Epithelial cell of prostate (primary cell): Measurements from ENCODE around the gene KLF18.
"Not testable (repeated sequence)": the region's sequence is repeated elsewhere in the genome, so short reads cannot be mapped to it uniquely, and the experiment has no call there.

ENCODE experiments used
- DNase-seq: peaks from one replicate; pipeline ENCODE4 v3.0.0-alpha.2; 2011; ENCODE audit warnings: low read depth, low spot score
- H3K27ac ChIP-seq: fragments of 450-650 bp; 2 replicates; pipeline ENCODE4 v1.5.1; 2017; ENCODE audit warnings: mild to moderate bottlenecking

The KLF18 gene

DNA sequence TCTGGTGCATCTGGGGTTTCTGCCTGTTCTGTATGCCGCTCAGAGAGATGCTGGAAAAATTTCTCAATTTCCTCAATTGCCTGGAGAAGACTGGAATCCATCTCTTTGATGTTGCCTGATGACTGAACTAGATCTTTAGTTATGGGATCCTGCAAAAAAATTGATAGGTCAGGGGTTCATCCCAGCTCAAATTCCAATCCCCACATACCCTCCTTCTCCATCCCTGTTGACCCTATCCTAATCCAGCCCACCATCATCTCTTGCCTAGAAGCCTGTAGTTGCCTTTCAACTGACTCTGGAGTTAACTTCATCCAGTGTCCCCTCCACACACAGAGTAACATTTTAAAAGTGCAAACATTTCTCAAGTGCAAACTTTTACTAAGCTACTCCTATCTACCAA, at the start of gene KLF18:
Gene KLF18, minus strand, starts transcription at position 101 of the 400 bp plus-strand sequence. Its CDS starts 0 bp downstream, at position 101.
- DNase-seq, result no peak
- no peak within 1 kb of the TSS for H3K27ac ChIP-seq

DNA sequence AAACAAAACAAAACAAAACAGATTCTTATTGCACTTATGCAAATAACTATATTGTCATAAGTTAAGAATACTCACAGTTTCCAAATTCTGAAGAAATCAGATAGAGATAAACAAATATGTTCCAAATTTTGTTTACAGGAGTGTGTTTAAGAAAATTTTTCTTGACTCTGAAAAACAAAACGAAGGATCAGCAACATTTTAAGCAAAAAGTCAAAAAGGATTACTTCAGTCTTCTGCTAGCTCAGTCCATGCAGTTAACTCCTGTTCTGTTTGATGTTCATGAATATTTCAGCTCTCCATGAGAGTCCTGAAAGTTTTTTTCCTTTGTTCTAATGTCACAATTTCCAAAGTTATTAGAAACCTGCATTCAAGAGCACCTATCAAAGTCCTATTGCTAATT, 33.2 kb upstream of the KLF18 start:
- no peak for DNase-seq
- no peak overlapping the region for H3K27ac ChIP-seq

DNA sequence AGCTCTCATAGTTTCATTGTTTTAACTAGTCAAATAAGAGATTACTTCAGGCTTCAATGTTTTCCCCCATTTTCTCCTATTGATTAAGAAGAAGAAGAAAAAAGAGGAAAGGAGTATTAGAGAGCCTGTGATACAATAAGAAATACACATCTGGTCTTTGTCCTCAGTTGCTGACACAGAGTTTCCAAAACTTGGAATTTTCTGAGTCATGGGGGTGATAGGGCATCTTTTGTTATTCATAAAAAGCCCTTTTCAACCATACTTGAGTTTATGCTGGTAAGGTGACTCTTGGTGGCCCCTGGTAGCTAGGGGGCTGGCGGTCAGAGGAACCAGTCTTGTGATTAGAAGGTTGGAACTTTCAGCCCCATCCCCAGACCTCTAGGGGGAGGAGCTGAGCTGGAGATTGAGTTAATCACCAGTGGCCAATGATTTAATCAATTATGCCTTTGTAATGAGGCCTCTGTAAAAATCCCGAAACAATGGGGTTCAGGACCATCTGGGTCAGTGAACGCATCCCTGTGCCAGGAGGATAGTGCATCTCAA, 28.9 kb upstream of the KLF18 start:
- H3K27ac ChIP-seq, result no peak overlapping the region
- no peak for DNase-seq

DNA sequence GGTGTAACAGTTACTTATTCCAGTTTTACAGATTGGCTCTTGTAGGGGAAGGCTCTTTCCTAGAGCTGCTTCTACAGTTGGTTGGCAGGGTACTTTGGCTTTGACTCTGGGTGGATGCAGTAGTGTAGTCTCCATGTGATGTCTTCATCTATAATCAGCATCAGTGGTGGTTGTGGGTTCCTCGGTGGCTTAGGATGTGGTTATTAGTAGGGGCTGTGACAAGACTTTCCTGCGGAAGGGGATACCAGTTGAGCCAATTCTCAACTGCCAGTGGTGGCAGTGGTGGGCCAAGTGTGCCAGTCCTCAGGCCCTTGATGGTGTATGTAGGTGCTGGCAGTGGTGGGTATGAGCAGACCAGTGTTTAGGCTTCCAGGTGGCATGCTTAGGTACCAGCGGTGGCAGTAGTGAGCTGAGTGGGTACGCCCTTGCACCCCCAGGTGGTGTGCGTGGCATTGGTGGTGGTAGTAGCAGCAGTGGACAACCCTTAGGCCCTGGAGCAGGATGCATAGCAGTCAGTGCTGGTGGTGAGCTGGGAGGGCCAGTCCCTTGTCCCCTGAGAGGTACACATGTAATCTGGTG, 27.2 kb upstream of the KLF18 start:
- DNase-seq, result no peak
- H3K27ac ChIP-seq, result no peak overlapping the region

DNA sequence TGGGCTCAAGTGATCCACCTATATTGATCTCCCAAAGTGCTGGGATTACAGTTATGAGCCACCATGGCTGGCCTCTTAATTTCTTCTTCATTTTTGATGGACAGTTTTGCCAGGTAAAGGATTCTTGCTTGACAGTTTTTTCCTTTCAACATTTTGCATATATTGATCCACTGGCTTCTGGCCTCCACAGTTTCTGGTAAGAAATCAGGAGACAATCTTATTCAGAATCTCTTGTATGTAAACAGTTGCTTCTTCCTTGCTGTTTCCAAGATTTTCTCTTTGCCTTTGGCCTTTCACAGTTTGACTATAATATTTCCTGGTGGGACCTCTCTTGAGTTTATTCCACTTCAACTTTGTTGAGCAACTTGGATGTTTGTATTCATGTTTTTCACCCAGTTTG, 20.1 kb upstream of the KLF18 start:
- DNase-seq, result no peak

DNA sequence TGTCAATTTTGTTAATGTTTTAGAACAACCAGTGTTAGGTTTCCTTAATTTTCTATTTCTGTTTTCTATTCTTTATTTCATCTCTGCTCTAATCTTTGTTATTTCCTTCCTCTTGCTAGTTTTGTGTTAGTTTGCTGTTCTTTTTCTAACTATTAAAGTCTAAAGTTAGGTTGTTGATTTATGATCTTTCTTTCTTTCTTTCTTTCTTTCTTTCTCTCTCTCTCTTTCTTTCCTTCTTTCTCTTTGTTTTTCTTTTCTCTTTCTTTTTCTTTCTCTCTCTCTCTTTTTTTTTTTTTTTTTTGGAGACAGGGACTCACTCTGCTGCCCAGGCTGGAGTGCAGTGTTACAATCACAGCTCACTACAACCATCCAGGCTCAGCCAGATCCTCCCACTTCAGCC, 17.4 kb upstream of the KLF18 start:
- DNase-seq, result no peak
- no peak overlapping the region for H3K27ac ChIP-seq

More for the DNA sequence above, 20.1 kb upstream of the KLF18 start:
- H3K27ac ChIP-seq, result no peak overlapping the region

DNA sequence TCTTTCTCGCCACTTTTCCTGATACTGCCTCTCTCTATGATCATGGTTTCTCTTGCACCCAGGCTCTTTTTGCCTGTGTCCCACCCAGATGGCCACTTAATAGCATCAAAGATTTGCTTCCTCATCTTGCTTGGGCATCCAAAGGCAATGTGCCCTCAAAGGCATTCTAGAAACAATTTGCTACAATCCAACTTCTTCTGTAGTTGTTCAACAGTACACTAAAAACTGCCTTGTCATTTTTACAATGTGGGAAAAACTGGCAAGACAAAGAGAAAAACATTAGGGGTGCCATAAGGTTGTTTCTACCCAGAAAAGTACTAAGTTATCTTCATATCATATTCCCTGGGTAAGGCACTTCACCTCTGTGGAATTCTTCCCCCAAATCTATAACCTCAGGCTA, 16.5 kb upstream of the KLF18 start:
- no peak for DNase-seq
- no peak overlapping the region for H3K27ac ChIP-seq

DNA sequence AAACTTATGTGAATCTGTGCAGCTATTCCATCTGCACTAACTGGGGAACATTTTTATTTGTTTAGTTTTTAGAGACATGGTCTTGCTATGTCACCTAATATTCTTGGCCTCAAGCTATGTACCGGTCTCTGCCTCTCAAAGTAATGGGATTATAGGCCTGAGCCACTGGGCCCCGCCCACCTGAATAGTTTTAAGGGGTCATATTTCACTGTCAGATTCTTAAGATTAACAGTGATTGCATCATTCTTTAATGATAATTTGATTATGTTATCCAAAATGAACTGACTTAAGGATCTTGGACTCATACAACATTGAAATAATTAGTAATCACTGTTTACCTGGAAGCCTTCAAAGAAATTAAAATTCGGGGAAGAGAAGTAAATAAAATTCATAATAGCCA, 12.6 kb upstream of the KLF18 start:
- H3K27ac ChIP-seq, result peak overlapping the region; percentile 92
- DNase-seq, result no peak

DNA sequence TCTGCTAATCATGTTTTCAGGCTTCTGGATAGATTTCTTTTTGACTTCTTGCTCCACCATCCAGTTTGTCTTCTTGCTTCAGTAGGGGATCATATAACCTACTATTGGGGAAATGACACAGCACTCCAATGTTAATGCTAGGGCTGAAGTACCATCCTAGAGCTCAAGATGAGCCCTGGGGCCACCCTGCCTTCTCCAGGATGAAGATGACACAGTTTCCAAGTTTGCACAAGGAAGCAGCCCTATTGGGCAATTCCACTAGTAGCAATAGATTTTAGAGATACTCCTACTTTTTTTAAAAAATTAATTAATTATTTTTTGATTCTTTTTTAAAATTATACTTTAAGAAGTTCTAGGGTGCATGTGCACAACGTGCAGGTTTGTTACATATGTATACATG, 11.3 kb upstream of the KLF18 start:
- DNase-seq, result no peak
- no peak overlapping the region for H3K27ac ChIP-seq

DNA sequence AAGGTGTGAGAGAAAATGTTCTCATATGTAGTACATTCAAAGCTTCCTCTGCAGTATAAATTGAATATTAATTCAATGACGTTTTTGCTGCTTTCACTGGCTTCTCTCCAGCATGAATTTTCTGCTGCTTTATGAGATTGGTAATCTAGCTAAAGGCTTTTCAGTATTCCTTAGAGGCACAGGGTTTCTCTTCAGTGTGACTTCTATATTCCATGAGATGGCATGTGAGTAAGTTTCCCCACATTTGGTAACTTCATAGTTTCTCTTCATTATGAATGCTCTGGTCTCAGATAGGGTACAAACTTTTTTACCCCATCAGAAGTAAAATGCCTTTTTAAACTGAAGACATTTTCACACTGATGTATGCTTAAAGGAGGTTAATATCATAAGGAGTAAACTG, 10.4 kb upstream of the KLF18 start:
- H3K27ac ChIP-seq, result no peak overlapping the region
- no peak for DNase-seq

DNA sequence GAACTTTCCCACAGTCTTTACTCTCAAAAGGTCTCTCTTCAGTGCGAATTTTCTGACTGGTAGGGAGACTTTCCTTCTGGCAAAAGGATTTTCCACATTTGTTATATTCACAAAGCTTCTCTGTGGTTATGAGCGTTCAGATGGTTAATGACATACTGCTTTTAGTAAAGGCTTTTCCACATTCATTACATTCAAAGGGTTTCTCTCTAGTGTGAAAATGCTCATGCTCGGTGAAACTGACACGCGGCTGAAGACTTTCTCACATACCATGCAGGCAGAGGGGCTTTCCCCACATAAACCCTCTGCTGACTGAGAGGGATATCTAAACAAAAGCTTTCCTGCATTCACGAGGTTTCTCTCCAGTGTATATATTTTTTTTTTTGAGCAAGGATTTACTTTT, 9.9 kb upstream of the KLF18 start:
- no peak for DNase-seq
- no peak overlapping the region for H3K27ac ChIP-seq

DNA sequence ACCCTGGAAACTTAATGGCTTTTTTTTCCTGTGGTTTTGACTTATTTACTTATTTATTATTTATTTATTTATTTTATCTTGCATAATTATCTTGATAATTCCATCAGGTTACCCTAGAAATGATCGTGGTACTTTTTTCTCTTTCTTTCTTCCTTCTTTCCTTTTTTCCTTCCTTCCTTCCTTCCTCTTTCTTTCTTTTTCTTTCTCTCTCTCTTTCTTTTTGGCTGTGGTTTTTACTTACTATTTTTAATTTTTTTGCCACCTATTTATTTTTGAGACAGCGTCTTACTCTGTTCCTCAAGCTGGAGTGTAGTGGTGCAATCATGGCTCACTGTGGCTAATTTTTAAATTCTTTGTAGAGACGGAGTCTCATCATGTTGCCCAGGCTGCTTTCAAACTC, 6.2 kb upstream of the KLF18 start:
- no peak for DNase-seq

DNA sequence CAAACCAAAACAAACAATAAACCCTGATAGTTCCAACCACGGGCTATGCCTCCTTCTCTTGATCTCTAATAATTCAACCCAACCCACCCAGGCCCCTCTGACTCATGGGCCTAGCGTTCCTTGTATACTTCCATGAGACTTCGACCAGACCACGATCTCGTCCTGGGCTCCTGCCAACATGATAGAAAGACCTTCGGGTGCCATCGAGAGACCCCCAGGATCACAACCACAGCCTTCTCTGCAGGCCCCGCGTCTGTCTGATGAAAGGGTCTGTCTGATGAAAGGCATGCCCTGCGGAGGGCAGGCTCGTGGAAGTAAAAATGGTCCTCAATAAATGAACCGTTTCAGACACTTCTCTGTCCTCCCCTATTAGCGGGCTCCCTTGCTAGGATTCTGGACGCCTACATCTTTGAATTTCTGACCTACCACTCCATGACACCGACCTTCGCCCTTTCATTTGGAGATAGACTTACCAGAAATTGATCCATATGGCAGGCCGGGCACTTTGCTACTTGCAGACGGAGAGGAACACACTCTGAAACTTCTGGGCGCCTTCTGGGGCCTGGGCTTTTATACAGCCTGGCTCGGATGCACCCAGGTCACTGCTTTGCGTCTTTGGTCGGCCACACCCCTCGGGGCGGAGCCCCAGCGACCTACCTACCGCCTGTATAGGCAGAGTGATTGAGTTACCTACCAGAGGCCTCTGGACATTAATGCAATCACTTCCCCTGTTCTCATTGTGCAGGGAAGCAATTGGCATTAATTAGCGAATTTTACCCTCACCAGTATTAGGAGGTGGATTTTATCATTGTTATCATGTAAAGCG, 5.3 kb upstream of the KLF18 start:
- no peak for DNase-seq
- H3K27ac ChIP-seq, result no peak overlapping the region

More for the DNA sequence above, 6.2 kb upstream of the KLF18 start:
- H3K27ac ChIP-seq, result no peak overlapping the region

DNA sequence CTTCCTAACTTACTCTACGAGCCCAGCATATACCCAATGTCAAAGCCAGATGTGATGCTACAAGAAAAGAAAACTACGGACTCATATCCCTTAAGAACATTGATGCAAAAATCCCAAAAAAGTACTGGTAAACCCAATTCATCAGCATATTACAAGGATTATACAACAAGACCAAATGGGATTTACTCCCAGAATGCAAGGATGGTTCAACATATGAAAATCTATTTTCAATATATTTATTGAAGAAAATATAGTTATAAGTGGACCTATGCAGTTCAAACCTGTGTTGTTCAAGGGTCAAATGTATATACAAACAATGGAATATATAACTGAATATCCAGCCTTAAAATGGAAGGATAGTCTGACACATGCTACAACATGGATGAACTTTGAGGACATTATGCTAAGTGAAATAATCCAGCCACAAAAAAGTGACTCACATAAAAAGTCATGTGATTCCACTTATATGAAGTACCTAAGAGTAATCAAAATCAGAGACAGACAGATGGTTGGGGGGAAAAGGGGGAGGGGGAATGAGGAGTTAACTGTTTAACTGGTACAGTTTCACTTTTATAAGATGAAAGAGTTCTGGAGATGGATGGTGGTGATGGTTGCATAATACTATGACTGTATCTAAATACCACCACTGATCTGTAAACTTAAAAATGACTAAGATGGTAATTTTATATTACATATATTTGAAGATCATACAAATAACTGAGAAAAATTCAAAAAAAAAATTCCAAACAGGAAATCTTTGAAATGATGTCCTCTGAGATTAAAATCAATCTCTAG, 3.7 kb upstream of the KLF18 start:
- DNase-seq, result no peak
- no peak overlapping the region for H3K27ac ChIP-seq

DNA sequence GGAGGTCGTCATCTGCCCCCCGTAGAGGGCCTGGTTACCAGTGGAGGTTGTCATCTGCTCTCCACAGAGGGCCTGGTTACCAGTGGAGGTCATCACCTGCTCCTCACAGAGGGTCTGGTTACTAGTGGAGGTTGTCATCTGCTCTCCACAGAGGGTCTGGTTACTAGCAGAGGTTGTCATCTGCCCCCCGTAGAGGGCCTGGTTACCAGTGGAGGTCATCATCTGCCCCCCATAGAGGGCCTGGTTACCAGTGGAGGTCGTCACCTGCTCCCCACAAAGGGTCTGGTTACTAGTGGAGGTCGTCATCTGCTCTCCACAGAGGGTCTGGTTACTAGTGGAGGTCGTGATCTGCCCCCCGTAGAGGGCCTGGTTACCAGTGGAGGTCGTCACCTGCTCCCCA, 1.9 kb downstream of the KLF18 start:
- not testable (repeated sequence) for DNase-seq, H3K27ac ChIP-seq

DNA sequence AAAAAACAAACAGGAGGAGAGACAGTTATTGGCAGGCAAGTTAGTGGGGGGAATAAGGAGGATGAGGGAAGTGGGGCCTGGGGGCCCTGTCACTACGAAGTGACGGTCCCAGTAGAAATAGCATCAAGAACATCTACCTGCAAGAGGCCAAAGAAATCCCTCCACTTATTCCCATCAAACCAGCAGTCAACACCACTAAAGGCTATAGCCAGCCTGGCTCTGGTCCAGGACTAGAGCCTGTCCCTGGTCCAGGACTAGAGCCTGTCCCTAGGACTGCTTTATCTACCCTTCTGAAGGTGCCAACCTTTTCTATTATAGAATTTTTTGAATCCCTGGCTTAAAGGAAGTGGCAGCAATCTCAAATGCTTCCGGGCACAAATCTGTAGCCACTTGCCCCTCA, 3.2 kb downstream of the KLF18 start:
- H3K27ac ChIP-seq, result no peak overlapping the region
- no peak for DNase-seq

DNA sequence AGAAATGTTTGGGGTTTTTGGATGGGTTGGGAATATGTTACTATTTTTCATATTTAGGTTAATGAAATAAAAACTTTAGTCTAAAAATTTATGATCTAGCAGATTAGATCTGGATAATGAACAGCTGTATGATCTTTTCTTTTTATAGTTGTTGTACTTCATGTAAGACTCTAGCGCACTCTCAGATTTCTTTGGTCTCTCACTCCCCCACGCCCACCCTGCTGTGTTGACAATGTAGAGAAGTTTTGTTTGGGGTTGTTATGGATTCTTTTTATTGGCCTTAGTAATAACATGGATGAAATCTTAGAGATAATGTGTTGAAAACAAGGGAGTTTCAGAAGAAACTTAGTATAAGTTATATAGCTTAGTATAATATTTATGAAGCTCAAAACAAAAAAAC, 5.5 kb downstream of the KLF18 start:
- DNase-seq, result no peak
- no peak overlapping the region for H3K27ac ChIP-seq

DNA sequence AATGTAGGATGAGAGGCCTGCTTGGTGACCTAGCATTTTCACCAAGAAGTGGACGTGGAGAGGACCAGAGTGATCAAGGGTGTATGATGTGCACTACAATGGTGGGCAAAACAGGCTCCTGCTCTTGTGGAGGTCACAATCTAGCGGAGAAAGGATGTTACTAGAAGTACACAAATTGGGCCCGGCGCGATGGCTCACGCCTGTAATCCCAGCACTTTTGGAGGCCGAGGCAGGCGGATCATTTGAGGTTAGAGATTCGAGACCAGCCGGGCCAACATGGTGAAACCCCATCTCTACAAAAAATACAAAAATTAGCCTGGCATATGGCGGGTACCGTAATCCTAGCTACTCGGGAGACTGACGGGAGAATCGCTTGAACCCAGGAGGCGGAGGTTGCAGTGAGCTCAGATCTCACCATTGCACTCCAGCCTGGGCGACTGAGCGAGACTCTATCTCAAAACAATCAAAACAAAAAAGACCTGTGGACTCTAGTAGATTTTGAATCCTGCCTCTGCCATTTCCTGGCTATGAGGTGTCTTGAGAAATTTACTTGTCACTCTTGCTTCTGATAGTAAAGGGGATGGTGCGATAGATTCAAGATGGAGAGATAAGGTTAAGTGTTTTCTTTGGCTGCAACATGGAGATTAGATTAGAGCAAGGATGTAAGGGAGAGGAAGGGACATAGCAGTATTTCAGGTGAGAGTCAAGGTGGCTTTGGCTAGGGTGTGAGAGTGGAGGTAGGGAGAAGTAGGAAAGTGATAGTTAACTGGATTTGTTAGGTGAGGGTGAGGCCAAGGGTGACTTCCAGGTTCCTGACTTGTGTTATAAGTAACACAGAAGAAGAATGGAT, 7.1 kb downstream of the KLF18 start:
- DNase-seq, result no peak
- H3K27ac ChIP-seq, result no peak overlapping the region

DNA sequence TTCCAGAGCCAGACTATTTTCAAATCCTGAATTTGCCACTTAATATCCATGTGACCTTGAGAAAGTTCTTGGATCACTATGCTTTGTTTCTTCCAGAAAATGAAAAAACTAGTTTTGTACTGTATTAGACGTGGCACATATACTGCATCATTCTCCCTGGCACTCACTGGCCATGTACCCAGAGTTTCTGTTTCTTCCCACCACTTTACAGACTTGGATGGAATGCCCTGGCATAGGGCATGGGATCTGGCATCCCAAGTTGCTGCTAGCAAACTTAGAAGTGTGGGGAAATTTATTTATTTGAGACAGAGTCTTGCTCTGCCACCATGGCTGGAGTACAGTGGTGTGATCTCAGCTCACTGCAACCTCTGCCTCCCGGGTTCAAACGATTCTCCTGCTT, 10.0 kb downstream of the KLF18 start:
- H3K27ac ChIP-seq, result no peak overlapping the region
- no peak for DNase-seq
